ENCODE data around the gene EPB41L4A.
A peak's percentile ranks its signal among the peaks of the same experiment; 100 is the strongest.

The EPB41L4A gene

DNA sequence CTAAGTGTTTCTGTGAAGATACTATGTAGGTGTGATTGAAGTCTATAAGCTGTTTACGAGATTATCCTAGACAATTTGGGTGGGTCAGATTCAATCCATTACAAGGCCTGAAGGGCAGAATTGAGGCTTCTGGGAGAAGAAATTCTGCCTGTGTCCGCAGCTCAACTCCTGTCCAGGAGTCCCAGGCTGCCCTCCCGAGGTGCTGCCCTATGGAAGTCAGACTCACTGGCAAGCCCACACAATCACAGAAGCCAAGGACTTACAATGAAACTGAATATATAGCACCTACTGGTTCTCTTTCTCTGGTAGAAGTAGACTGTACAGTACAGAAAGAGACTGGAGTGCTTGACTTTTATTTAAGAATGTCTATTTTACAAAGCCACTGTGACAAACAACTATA, 74.5 kb downstream of the EPB41L4A start:
- in situ Hi-C loops (cut with HindIII; ENCODE audit: low pct_unique_long_range_greater_than_20kb, low sequenced_read_pairs) = no loop called here
- DNase-seq (ENCODE audit: low read depth in 1 of 2, low spot score in 1 of 2) = no peak
- no peak for TF ChIP-seq JUND (IDR thresholded peaks at IDR 0.05; ENCODE audit: low read depth)

DNA sequence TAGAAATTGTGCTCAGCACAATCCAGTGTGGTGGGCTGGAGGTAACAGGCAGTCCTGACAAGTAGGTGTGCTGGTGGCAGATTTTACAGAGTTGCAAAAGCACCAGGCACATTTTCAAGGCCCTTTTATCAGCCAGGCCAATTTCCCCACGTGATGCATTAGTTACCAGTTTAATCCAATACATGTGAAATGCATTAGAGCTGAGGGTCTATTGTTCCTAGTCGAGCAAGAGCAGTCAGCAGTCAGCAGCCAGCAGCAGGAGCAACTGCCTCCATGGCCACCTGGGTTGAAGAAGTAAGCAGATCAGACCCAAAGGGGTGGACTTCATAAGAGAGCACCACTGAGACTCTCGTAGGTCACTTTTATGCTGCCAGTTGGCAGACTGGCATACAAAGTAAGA, 76.7 kb downstream of the EPB41L4A start:
- DNase-seq (ENCODE audit: low read depth in 1 of 2, low spot score in 1 of 2) = no peak
- in situ Hi-C loops (cut with HindIII; ENCODE audit: low pct_unique_long_range_greater_than_20kb, low sequenced_read_pairs) = no loop called here
- no peak for TF ChIP-seq JUND (IDR thresholded peaks at IDR 0.05; ENCODE audit: low read depth)

DNA sequence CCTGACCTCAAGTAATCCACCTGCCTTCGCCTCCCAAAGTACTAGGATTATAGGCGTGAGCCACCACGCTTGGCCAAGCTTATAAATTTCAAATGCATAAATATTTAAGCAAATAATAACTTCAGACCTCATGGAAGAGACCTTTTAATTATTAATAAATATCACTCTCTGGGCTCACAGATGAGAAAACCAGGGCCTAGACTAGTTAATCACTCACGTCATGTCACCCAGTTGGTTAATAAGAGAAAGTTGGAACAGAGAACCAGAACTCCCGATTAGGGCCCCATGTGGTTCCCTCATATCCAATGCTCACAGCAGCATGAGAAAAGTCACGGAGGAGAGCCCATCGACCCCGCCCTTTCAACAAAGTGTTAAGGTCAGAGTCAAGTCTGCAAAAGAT, 79.3 kb downstream of the EPB41L4A start:
- no peak for DNase-seq (ENCODE audit: low read depth in 1 of 2, low spot score in 1 of 2)
- TF ChIP-seq JUND (IDR thresholded peaks at IDR 0.05; ENCODE audit: low read depth) = no peak
- in situ Hi-C loops (cut with HindIII; ENCODE audit: low pct_unique_long_range_greater_than_20kb, low sequenced_read_pairs) = no loop called here

DNA sequence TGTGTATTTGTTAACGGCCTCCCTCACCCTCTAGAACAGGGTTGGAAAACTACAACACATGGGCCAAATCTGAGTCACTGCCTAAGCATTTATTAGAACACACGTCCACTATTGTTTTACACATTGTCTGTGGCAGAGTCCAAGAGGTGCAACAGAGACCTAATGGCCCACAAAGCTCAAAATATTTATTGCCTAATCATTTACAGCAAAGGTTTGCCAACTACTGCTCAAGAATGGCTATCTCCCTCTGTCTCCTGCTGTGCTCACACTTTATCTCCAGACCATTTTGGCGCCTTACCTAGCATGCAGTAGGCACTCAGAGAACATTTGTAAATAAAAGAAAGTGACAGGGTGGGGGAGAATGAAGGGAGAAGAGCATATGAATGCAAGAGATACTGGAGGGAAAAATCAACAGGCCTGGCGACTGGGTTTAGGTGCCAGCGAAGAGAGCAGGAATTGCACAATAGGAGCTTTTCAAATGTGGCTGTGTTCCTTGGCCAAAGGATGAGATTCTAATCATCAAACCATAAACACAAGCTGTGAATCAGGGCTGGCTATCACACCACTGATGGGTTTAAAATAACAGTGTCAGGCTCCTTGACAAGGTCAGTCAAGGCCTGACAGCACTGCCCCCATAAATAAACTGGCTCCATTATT, 80.3 kb downstream of the EPB41L4A start:
- peak; percentile 45 to 88 for DNase-seq (ENCODE audit: low read depth in 1 of 2, low spot score in 1 of 2)
- in situ Hi-C loops (cut with HindIII; ENCODE audit: low pct_unique_long_range_greater_than_20kb, low sequenced_read_pairs) = no loop called here
- peak; percentile 62; the same call in 1 of the 2 replicates for TF ChIP-seq JUND (IDR thresholded peaks at IDR 0.05; ENCODE audit: low read depth)

DNA sequence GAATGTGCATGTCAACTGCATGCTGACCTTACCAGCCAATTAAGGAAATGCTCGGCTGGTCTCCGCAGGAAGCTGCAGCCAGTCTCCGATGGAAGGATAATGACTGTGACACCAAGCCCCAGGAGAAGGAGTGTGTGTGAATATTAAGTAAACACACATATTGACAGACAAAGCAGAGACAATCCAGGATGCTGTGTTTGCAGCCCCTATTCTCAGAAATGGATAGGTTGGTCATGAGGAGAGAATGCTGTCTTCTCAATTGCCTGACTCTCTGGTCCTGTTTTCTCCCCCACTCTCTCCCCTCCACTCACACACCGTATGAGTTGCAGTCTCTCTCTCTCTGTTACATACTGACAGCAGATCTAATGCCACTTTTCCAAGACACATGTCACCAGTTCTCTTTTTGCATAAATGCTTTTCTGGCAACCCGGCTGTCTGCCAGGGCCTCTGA, 85.7 kb downstream of the EPB41L4A start:
- peak in 1 of 2 experiments; percentile 45 for DNase-seq (ENCODE audit: low read depth in 1 of 2, low spot score in 1 of 2)
- in situ Hi-C loops (cut with HindIII; ENCODE audit: low pct_unique_long_range_greater_than_20kb, low sequenced_read_pairs) = no loop called here
- TF ChIP-seq JUND (IDR thresholded peaks at IDR 0.05; ENCODE audit: low read depth) = no peak

DNA sequence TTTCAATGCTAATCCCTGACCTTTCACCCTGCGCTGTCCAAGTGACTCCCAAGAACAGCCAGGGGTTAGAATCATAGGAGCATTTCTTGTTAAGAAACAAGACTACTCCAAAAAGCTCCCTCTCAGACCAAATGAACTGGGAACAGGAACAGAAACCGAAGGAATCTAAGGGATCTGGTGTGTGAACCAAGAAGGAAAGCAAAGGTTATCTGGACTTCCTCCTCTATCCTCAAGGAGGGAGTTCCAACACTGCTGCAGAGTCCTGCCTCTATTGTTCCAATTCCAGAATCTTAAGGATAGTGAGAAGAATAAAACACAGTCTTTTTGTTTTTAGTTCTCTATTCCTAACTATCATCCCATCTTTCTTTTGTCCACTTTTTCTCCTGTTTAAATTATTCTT, 87.2 kb downstream of the EPB41L4A start:
- no peak for TF ChIP-seq JUND (IDR thresholded peaks at IDR 0.05; ENCODE audit: low read depth)
- no peak for DNase-seq (ENCODE audit: low read depth in 1 of 2, low spot score in 1 of 2)
- in situ Hi-C loops (cut with HindIII; ENCODE audit: low pct_unique_long_range_greater_than_20kb, low sequenced_read_pairs) = no loop called here

DNA sequence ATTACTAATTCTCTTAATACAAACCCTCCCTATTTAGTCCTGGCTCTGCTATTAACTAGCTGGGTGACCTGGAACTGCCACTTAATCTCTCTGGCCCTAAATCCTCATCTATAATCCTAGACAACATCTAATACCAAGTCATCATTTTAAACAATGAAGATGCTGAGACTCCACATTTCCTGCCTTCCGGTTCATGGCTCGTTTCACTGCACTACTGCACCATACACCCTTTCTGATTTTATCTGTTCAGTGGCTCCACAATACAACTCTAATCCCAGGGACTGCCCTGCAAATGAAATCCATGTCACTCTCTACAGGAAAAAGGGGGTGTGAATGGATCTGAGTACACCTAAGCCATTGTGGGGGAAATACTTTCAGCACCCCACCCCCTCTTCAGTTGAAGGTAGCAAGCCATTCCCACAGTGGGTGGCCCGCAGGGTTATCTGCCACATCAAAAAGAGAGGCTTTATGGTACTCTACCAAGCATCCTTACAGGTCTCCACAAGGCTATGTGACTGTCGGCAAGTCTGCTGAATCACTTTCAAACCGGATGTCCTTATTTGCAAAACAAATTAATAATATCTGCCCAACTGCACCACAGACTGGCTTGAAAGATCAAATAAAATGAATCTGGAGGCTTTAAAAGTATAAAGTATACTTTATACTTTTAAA, 89.5 kb downstream of the EPB41L4A start:
- TF ChIP-seq JUND (IDR thresholded peaks at IDR 0.05; ENCODE audit: low read depth) = no peak
- DNase-seq (ENCODE audit: low read depth in 1 of 2, low spot score in 1 of 2) = no peak
- in situ Hi-C loops (cut with HindIII; ENCODE audit: low pct_unique_long_range_greater_than_20kb, low sequenced_read_pairs) = no loop called here

DNA sequence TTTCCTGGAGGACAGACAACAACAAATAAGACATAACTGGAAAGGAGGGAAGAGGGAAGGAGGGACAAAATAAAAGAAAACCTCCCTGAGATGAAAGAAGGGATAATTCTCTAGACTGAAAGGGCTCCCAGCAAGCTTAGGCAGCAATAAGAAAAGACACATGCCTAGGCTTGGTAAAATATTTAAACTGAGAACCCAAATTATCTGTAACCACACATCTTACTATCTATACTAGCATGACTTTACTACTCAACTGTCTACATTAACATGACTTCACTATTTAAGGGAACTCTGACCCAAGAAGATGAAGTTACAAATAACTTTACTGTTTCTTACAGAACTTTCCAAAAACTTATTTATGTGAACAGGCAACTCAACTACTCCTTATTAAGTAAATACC, 95.9 kb downstream of the EPB41L4A start:
- in situ Hi-C loops (cut with HindIII; ENCODE audit: low pct_unique_long_range_greater_than_20kb, low sequenced_read_pairs) = no loop called here
- DNase-seq (ENCODE audit: low read depth in 1 of 2, low spot score in 1 of 2) = no peak
- no peak for TF ChIP-seq JUND (IDR thresholded peaks at IDR 0.05; ENCODE audit: low read depth)

DNA sequence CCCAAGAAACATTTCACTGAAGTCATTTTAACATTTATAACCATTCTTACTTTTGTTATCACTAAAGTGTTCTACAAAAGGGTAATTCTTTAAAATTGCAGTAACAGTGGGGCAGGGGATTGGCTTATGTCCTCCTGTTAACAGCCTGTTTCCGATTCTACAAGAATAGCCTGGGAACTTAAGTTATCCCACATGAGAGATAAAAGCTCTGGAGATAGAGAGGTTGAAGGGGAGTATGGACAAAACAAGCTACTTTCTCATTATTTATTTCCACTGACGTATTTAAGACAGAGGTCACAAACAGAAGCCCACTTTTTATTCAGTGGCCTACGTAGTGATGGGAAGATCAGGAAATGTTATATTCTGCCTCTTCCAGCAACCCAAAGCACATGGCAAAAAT, 98.7 kb downstream of the EPB41L4A start:
- in situ Hi-C loops (cut with HindIII; ENCODE audit: low pct_unique_long_range_greater_than_20kb, low sequenced_read_pairs) = no loop called here
- TF ChIP-seq JUND (IDR thresholded peaks at IDR 0.05; ENCODE audit: low read depth) = no peak
- no peak for DNase-seq (ENCODE audit: low read depth in 1 of 2, low spot score in 1 of 2)

DNA sequence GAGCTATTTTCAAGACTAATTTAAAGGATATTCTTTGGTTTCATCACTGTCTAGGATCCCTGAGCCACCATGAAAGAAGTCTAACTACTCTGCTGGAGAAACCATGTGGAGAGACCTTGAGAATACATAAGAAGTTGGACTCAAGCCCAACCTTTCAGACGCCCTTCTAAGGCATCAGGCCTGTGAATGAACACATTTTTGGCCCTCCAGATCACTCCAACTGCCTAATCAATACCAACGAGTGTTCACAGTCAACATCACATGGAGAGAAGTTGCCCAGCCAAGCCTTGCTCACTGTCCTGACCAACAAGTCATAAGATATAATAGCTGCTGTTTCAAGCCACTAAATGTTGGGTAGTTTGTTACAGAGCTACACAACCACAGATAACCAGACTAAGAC, 100.7 kb downstream of the EPB41L4A start:
- in situ Hi-C loops (cut with HindIII; ENCODE audit: low pct_unique_long_range_greater_than_20kb, low sequenced_read_pairs) = no loop called here
- DNase-seq (ENCODE audit: low read depth in 1 of 2, low spot score in 1 of 2) = no peak
- no peak for TF ChIP-seq JUND (IDR thresholded peaks at IDR 0.05; ENCODE audit: low read depth)

DNA sequence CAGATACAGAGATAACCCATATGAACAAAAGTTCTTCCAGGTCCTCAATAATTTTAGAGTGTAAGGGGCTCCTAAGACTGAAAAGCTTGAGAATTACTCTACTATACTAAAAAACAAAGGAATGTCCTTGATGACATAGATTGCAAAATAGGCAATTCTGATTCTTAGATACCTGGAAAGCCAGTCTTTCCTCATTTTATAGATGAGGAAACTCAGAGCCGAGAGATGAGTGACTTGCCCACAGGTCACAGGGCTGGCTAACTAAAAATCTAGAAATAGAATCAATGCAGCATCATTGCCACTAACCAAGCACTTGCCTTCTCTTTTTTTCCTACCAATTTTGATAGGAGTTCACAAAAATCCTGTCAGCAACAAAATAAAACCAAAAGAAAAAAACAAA, 101.2 kb downstream of the EPB41L4A start:
- in situ Hi-C loops (cut with HindIII; ENCODE audit: low pct_unique_long_range_greater_than_20kb, low sequenced_read_pairs) = no loop called here

DNA sequence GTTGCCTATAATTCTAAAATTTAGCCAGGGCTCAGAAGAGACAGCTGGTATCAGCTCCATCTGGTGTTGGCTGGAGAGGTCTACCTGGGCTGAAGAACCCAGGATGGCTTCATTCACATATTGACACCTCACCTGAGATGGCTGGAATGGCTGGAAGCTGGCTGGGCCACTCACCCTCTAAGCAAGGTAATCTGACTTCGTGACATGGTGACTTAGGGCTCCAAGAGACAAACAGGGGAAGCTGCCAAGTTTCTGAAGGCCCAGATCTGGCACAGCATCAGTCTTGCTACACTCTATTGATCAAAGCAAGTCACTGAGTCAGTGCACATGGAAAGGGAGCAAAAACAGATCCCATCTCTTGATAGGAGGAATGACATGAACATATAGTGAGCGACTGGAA, 102.3 kb downstream of the EPB41L4A start:
- no peak for DNase-seq (ENCODE audit: low read depth in 1 of 2, low spot score in 1 of 2)
- in situ Hi-C loops (cut with HindIII; ENCODE audit: low pct_unique_long_range_greater_than_20kb, low sequenced_read_pairs) = no loop called here
- TF ChIP-seq JUND (IDR thresholded peaks at IDR 0.05; ENCODE audit: low read depth) = no peak

More for the DNA sequence above, 101.2 kb downstream of the EPB41L4A start:
- TF ChIP-seq JUND (IDR thresholded peaks at IDR 0.05; ENCODE audit: low read depth) = no peak
- DNase-seq (ENCODE audit: low read depth in 1 of 2, low spot score in 1 of 2) = no peak

DNA sequence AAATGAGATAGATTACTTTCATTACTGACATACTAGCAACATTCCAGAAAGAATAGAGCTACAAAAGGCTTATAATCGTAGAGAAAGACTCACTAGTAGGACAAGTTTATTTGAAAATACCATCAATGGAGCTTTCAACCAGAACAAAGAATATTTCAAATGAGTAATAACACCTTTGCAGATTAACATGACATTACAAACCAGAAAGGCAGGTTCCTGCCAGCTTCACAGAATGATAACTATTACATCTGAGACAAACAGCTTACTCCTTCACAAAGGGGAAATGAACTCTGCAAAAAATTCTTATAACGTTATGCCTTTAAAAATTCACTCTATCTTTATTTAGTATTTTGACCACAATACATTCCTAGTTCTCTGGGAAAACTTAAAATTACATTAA, 103.1 kb downstream of the EPB41L4A start:
- DNase-seq (ENCODE audit: low read depth in 1 of 2, low spot score in 1 of 2) = peak in 1 of 2 experiments; percentile 23
- in situ Hi-C loops (cut with HindIII; ENCODE audit: low pct_unique_long_range_greater_than_20kb, low sequenced_read_pairs) = no loop called here
- TF ChIP-seq JUND (IDR thresholded peaks at IDR 0.05; ENCODE audit: low read depth) = no peak
